SU-DHL-6 (cell line): Measurements from ENCODE around the gene GUSB.

ENCODE experiments used
- EZH2phosphoT487 ChIP-seq: fragments of 200-600 bp; sonication (generic), shearing (Covaris generic); conservative IDR thresholded peaks from 2 replicates; pipeline ENCODE4 v1.6.1; 2018; ENCODE audit warnings: mild to moderate bottlenecking, antibody characterized with exemption, low read length, moderate library complexity, mixed read lengths
- TF ChIP-seq, protein P1 (sequence below): fragments of 200-600 bp; sonication (generic); IDR thresholded peaks from one replicate; pipeline ENCODE4 v1.5.1; 2017; ENCODE audit warnings: antibody characterized with exemption, mild to moderate bottlenecking, low read length, moderate library complexity; ENCODE audit not compliant: insufficient read depth, poor library complexity, severe bottlenecking

DNA sequence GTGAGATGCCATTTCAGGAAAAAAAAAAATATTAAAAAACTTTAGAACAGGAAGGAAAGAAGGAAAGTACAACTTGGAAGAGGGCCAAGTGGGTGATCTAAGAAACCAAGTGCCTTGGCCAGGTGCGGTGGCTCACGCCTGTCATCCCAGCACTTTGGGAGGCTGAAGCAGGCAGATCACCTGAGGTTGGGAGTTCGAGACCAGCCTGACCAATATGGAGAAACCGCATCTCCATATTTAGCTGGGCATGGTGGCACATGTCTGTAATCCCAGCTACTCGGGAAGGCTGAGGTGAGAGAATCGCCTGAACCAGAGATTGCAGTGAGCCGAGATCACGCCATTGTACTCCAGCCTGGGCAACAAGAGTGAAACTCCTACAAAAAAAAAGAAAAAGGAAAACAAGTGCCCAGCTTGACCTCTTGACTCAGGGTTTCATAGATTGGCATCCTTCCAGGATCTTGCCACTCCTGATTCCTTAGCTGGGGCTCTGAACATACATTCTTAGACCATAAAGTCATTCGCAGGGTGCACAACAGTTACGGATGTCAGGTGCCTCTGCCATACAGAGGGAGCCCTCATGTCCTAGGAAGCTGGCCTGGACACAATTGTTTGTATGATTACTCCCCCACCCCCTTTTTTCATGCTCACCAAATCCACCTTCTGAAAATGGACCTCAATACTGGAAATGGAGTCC, 2.1 kb upstream of the GUSB start:
- TF ChIP-seq, protein P1, sequence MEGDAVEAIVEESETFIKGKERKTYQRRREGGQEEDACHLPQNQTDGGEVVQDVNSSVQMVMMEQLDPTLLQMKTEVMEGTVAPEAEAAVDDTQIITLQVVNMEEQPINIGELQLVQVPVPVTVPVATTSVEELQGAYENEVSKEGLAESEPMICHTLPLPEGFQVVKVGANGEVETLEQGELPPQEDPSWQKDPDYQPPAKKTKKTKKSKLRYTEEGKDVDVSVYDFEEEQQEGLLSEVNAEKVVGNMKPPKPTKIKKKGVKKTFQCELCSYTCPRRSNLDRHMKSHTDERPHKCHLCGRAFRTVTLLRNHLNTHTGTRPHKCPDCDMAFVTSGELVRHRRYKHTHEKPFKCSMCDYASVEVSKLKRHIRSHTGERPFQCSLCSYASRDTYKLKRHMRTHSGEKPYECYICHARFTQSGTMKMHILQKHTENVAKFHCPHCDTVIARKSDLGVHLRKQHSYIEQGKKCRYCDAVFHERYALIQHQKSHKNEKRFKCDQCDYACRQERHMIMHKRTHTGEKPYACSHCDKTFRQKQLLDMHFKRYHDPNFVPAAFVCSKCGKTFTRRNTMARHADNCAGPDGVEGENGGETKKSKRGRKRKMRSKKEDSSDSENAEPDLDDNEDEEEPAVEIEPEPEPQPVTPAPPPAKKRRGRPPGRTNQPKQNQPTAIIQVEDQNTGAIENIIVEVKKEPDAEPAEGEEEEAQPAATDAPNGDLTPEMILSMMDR: no peak
- no peak for TF ChIP-seq EZH2phosphoT487
